Measurements from ENCODE around the gene RPS6KA5.
A peak's percentile ranks its signal among the peaks of the same experiment; 100 is the strongest.

DNA sequence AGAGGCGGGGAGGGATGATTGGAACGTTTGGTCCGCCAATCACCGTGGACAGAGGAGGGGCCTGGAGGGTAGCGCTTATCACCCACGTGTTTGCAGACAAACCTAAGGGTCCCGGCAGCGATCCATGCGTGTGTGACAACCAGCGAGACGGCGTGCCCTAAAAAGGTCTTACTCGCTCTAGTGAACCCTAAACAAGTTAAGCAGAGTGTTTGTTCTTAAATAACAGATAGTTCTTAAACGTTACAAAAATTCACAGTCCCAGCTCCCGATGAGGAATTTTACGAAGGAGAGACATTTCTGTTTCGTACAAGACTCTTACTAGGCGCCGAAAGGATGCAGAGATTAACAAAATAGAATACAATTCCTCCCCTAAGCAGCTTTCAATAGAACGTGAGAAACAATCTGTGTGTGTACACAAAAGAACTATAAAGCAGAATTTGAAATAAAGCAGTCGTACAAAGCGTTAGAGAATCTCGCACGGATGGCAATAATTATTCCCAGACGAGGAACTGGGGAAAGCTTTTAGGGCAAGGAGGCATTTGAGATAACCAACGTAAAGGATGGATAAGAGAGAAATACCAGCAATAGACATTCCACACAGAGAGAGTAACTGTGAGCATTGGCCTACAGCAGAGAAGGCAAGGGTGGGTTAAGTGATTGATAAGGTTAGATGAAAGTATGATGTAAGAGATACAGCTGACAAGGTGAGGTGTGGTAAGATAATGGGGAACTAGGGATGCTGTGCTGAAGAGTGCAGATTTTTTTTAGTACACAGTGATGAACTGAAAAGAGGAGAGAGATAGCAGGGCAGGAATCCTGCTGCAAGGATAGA is 831 bp upstream of the RPS6KA5 start:
- TF ChIP-seq, protein P1, sequence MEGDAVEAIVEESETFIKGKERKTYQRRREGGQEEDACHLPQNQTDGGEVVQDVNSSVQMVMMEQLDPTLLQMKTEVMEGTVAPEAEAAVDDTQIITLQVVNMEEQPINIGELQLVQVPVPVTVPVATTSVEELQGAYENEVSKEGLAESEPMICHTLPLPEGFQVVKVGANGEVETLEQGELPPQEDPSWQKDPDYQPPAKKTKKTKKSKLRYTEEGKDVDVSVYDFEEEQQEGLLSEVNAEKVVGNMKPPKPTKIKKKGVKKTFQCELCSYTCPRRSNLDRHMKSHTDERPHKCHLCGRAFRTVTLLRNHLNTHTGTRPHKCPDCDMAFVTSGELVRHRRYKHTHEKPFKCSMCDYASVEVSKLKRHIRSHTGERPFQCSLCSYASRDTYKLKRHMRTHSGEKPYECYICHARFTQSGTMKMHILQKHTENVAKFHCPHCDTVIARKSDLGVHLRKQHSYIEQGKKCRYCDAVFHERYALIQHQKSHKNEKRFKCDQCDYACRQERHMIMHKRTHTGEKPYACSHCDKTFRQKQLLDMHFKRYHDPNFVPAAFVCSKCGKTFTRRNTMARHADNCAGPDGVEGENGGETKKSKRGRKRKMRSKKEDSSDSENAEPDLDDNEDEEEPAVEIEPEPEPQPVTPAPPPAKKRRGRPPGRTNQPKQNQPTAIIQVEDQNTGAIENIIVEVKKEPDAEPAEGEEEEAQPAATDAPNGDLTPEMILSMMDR (IDR thresholded peaks at IDR 0.05 in 4 of 5, conservative IDR thresholded peaks at IDR 0.05 in 1 of 5), result no peak
- TF ChIP-seq POLR2A (IDR thresholded peaks at IDR 0.05), result peak in 1 of 2 donors; percentile 59

Data from gastrocnemius medialis (tissue), 4 donors.